Activated CD8-positive, alpha-beta memory T cell treated with anti-CD3 and anti-CD28 coated beads for 48 hours (primary cell): Measurements from ENCODE around the gene MISP.
"Not testable (repeated sequence)": the region's sequence is repeated elsewhere in the genome, so short reads cannot be mapped to it uniquely, and the experiment has no call there.

Experiments used
- DNase-seq, 3 experiments: peaks; one replicate each; pipeline ENCODE4 v3.0.0-alpha.2; 2020; ENCODE audit warnings: low read depth in 2 of 3, low spot score in 2 of 3

MISP gene

DNA sequence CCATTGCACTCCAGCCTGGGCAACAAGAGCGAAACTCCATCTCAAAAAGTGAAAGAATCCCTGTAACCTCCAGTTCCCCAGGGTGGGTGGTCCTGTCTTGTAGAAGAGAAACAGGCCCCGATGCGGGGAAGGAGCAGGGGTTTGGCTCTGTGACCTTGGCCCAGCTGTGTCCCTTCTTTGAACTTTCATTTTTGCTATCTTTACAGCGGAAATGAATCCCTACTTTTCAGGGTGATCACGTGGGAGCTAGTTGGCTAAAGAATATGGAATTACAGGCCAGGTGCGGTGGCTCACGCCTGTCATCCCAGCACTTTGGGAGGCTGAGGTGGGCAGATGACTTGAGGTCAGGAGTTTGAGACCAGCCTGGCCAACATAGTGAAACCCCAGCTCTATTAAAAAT is 5.8 kb upstream of the MISP start:
- not testable (repeated sequence) for DNase-seq

DNA sequence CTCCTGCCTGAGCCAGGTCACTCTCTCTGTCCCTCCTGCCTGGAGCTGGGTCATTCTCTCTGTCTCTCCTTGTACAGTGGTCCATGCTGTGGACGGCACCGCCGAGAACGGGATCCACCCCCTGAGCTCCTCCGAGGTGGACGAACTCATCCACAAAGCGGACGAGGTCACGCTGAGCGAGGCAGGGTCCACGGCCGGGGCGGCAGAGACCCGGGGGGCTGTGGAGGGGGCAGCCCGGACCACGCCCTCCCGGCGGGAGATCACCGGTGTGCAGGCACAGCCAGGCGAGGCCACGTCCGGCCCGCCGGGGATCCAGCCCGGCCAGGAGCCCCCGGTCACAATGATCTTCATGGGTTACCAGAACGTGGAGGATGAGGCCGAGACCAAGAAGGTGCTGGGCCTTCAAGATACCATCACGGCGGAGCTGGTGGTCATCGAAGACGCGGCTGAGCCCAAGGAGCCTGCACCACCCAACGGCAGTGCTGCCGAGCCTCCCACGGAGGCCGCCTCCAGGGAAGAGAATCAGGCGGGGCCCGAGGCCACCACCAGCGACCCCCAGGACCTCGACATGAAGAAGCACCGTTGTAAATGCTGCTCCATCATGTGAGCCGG is 4.6 kb upstream of the MISP start:
- no peak for DNase-seq

DNA sequence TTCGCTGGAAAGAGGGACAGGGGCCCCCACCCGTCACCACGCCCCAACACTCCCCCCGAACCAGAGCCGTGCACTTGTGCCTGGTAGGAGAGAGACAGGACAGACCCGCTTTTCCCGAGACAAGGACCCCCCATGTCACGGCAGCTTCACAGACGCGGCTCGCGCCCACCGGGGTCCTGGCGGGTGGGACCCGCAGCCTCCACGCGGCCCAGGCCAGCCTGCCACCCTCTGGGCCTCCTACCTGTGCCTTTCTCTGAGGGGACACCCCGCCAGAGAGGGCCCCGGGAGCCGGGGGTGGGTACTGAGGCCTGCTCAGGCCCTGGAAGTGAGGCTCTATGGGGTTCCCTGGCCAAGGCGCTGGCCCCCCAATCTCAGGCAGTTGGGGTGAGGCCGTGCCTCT is 4.0 kb upstream of the MISP start:
- DNase-seq: no peak

DNA sequence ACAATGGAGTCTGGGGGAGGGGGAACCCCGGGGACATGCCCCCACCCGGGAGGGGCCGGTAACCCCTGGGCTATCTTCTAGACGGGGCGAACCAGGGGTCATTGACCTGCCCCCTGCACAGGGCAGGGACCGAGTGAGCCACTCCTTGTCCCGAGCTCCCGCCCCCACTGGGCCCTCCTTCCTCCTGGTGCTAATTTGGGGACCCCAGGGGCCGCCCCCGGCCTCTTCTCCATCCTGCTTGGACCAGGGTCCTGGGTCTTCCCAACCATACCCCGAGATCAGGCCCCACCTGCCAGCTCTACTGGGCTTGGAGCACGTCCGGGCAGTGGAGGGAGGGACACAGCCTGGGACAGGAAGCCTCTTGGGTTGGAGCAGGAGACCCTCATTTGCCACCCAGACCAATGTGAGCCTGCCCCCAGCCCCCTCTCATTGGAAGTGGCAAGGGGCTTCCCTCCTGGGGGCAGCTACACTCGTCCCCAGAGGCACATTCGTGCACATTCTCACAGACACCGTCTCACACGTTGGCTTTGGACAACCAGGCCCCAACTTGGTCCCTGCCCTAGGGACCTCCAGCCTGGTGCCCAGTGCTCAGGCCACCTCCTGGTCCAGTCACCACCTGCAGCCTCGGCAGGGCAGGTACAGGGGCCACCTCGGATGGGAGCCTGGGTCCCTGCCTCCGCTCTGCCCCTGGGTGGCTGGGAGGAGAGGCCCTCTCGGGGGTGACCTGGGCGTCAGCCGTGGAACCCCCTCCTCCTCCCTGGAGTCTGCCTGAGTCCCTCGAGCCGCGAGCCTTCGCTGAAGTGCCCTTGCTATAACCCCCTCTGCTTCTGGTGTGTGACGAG is 3.3 kb upstream of the MISP start:
- DNase-seq: no peak

DNA sequence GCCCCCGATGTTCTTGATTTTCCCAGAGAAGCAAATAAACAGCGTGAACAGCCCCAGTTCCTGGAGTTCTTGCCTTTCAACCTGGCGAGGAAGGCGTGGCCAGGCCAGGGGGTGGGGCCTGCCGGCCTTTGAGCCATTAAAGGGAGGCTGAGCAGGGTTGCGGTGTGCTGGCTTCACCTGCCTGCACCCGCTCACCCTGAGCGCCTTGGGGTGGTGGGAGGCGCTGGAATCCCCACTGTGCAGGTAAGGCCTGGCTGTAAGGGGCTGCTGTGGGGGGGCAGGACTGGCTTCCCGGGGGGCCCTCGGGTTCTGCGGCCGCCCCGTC is 2.7 kb upstream of the MISP start:
- DNase-seq: no peak

DNA sequence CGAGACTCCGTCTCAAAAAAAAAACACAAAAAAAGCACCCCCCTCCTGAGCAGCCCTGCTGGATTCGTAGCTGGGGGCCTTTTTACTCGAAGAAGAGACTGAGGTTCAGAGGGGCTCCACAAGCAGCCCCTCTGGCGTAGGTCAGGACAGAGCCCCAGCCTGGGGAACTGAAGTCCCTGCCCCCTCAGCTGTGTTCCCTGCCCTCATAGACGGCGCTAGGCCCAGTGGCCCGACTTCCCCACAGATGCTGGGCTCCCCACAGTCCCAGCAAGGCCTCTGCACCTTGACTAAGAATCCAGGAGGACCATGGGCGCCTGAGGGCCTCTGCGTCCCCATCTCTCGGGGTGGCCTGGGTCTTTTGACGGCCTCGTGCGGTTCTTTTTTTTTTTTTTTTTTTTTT is 1.1 kb upstream of the MISP start:
- DNase-seq: no peak

DNA sequence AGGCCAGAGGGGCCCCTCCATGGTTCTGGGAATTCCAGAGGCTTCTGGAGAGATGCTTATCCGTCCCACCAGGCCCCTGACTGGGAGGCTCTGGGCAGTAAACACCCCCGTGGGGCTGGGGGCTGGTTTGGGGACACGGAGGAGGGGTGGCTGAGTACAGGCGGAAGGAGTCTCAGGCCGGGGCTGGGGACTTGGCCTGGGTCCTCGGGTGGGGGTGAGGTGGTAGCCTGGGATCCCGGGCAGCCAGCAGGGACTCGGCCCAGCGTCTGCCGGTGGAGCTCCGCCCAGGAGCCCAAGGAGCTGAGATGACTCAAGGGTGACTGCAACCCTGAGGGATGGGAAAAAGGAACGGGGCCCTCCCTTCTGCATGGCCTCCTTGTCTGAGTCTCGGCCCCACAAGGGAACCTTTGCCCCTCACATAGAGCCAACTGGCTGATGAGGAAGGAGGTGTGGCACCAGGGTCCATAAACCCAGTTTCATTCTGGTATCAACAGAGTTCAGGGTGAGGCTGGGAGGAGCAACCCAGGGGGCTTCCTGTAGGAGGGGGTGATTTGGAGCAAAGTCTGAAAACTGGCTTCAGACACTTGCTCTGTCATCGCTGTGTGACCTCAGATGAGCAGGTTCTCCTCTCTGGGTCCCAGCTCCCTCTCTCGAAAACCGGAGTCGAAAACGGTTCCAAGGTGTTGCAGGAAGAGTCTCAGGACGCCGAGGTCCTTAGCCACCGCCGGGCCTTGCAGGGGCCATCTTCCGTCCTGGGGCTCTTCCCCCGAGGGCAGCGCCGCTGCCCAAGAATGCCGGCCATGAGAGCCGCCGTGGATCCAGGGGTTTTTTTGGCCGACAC is 809 bp downstream of the MISP start:
- DNase-seq: no peak

DNA sequence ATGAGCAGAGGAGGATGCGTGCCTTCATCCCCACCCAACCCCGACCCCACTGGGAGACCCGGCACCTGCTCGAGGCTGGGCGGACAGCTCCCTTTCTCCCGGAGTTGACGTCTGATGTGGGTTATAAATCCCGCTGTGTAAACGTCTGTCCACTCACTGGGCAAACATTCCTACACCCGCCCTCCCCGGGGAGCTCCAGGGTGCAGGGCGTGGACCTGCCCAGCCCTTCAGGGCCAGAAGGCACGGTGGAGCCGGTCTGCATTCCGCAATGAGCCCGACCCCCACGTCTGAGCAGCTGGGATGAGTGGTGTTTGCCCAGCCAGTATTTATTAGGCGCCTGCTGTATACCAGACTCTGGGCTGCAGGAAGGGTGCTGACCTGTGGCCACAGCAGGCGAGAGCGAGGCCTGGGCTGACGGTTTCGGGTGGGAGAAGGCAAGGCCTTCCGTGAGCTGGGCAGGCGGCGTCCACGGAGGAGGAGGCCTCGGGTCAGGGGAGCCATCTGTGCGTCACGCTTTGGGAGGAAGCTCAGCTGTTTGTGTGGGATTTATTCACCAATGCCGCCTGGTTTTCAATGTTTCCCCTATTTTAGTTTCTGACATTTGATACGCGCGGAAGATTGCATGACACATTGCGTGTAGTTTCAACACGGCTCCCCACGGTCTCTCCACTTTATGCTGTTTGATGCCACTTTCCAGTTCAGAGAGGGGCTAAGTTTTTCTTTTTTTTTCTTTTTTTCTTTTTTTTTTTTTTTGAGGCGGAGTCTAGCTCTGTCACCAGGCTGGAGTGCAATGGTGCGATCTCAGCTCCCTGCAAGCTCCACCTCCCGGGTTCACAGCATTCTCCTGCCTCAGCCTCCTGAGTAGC is 2.0 kb downstream of the MISP start:
- DNase-seq: no peak

DNA sequence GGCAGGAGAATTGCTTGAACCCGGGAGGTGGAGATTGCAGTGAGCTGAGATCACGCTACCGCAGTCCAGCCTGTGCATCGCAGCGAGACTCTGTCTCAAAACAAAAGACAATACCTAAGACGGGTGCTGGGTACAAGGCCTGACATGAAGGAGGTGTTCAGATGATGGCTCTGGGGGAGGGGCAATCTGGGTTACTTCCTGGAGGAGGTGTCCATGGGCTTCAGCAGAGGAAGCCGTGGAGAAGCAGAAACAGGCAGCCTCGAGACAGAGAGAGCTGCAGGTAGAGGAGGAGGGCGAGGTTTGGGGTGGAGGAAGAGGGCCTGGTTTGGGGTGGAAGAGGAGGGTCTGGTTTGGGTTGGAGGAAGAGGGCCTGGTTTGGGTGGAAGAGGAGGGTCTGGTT is 3.6 kb downstream of the MISP start:
- DNase-seq: no peak

DNA sequence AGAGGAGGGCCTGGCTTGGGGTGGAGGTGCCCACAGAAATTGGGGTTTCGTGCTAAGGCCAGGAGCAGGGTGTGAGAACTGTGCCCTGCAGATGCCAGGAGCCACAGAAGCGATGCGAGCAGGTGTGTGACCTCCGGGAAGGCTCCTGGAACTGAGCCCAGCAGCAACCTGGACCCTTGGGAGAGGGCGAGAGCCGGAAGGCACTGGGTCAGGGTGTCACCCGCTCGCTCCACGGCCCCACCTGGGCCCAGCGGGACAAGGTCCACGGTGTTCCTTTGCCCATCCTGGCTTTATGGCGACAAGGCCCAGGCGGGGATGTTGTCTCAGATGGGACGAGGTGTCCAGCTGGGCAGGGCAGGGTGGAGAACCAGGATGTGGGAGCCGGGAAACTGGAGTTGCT is 4.2 kb downstream of the MISP start:
- DNase-seq: no peak

DNA sequence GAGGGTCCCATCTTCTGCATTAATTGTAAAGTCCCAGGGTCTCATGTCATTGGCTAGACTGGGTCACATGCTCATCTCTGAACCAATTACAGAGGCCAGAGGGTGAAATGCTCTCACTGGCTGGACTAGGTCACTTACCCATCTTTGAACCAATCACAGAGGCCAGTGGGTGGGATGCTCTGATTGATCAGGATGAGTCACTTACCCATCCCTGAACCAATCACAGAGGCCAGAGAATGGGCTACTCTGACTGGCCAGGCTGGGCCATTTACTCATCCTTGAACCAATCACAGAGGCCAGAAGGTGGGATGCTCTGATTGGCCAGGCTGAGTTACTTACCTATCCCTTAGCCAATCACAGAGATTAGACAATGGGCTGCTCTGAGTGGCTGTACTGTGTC is 5.3 kb downstream of the MISP start:
- DNase-seq: no peak

DNA sequence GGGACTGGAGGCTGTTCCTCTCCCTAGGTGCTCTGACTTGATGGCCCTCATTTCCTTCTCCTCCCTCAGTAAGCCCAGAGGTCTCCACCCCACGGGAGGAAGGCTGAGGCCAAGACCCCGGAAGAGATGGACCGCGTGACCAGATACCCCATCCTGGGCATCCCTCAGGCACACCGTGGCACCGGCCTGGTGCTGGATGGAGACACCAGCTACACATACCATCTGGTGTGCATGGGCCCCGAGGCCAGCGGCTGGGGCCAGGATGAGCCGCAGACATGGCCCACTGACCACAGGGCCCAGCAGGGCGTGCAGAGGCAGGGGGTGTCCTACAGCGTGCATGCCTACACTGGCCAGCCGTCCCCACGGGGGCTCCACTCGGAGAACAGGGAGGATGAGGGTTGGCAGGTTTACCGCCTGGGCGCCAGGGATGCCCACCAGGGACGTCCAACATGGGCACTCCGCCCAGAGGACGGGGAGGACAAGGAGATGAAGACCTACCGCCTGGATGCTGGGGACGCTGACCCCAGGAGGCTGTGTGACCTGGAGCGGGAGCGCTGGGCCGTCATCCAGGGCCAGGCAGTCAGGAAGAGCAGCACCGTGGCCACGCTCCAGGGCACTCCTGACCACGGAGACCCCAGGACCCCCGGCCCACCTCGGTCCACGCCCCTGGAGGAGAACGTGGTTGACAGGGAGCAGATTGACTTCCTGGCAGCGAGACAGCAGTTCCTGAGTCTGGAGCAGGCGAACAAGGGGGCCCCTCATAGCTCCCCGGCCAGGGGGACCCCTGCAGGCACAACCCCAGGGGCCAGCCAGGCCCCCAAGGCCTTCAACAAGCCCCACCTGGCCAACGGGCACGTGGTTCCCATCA is 6.1 kb downstream of the MISP start:
- no peak for DNase-seq

DNA sequence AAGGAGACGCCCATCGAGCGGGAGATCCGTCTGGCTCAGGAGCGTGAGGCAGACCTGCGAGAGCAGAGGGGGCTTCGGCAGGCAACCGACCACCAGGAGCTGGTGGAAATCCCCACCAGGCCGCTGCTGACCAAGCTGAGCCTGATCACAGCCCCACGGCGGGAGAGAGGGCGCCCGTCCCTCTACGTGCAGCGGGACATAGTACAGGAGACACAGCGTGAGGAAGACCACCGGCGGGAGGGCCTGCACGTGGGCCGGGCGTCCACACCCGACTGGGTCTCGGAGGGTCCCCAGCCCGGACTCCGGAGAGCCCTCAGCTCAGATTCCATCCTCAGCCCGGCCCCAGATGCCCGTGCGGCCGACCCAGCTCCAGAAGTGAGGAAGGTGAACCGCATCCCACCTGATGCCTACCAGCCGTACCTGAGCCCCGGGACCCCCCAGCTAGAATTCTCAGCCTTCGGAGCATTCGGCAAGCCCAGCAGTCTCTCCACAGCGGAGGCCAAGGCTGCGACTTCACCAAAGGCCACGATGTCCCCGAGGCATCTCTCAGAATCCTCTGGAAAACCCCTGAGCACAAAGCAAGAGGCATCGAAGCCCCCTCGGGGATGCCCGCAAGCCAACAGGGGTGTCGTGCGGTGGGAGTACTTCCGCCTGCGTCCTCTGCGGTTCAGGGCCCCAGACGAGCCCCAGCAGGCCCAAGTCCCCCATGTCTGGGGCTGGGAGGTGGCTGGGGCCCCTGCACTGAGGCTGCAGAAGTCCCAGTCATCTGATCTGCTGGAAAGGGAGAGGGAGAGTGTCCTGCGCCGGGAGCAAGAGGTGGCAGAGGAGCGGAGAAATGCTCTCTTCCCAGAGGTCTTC is 7.1 kb downstream of the MISP start:
- no peak for DNase-seq

DNA sequence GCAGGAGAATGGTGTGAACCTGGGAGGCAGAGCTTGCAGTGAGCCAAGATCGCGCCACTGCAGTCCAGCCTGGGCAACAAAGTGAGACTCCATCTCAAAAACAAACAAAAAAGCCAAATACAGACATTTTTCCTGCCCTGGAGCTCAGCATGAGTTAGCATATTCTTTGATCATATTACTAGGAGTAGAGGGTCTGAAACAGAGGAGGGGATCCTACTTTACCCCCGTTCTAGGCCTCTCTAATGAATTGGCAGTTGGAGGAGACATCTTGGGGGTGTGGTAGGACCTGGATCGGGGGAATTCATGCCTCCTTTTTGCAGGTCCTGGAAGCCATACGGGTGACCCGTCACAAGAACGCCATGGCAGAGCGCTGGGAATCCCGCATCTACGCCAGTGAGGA is 12.3 kb downstream of the MISP start:
- no peak for DNase-seq

DNA sequence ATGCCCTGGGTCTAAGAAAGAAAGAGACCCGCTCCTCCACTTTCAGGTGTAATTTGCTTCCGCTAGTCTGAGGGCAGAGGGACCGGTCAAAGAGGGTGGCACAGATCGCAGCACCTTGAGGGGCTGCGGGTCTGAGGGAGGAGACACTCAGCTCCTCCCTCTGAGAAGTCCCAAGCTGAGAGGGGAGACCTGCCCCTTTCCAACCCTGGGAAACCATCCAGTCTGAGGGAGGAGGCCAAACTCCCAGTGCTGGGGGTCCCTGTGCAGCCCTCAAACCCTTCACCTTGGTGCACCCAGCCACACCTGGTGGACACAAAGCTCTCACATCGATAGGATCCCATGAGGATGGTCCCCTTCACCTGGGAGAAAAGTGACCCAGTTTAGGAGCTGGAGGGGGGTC is 13.0 kb downstream of the MISP start:
- DNase-seq: no peak

DNA sequence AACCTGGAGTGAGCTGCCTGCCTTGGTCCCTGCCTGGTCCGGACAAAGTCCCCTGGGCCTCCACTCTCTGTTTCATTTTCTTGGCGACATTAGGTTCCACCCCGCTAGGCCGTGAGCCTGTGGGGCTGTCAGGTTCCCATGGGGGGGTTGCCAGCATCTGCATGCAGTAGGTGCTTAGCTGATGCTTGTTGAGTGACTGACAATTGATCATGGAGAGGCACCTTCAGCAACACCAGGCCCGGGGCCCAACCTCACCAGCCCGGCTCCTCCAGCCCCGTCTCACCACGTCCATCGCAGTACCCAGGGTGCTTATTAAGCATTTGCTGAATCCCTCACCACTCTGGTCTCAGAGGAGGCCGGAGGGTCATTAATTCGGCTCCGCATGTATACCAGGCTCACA is 13.4 kb downstream of the MISP start:
- DNase-seq: no peak

DNA sequence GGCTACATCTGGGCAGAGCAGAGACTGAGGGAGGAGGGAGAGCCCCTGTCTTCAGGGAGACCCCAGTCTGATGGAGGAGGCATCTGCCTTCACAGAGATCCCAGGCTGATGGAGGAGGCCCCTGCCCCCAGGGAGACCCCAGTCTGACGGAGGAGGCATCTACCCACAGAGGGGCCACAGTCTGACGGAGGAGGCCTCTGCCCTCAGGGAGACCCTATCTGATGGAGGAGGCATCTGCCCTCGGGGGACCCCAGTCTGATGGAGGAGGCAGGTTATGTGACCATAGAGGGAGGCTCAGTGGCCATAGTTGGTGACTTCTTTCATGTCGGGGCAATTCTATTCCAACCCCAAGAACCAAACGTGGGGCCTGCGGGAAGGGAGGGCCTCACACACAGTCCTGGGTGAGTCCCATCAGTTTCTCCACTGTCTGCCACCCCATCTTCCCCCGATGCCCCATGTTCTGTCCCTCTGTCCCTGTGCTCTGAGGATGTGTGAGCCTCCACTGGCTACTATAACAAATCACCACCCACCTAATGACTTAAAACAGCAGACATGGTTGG is 14.3 kb downstream of the MISP start:
- DNase-seq: no peak

DNA sequence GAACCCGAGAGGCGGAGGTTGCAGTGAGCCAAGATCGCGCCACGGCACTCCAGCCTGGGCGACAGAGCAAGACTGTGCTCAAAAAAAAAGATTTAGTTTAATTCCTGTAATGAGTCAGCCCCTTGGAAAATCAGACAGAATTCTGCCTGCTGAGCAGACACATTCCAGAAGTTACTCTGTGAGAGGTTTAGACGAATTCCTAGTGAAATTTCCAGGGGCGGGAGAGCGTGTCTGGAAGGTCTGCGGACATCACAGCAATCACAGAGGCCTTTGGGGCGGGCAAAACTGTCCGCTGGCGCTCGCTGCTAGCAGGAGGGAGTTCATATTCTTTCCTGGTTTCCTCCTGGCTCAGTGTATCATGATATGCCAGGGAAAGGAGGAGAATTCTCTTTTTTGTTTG is 17.5 kb downstream of the MISP start:
- DNase-seq: no peak

DNA sequence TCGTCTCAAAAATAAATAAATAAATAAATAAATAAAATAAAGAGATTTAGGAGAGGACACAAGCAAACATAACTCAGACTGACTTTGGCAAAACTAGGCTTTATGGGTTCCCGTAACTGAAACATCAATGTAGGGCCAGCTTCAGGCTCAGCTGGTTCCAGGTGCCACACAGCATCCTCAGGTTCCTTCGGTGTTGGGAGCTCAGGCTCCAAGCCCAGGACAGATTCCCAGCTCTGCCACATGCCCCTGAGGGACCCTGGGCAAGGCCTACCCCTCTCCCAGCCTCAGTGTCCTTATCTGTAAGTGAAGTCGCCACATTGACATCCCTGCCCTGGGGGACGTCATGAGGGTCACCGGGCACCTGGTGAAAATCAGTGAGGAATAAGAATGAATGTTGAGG is 18.7 kb downstream of the MISP start:
- no peak for DNase-seq
